DND-41 (cell line): ENCODE data around the gene GRID1.

Source experiments
- CTCF ChIP-seq: IDR thresholded peaks from 2 replicates; pipeline ENCODE4 v1.5.1; 2012; ENCODE audit warnings: borderline replicate concordance, low read length, moderate library complexity, mild to moderate bottlenecking; ENCODE audit not compliant: poor library complexity, severe bottlenecking; ENCODE audit errors: extremely low read depth
- EZH2 ChIP-seq: IDR thresholded peaks from 3 replicates; pipeline ENCODE4 v1.6.1; 2012; ENCODE audit warnings: borderline replicate concordance, low read depth, mild to moderate bottlenecking, moderate library complexity, low read length, inconsistent platforms; ENCODE audit not compliant: severe bottlenecking

- TF ChIP-seq CTCF = no peak
- TF ChIP-seq EZH2 = no peak
These were observed 160.4 kb downstream of the GRID1 start for GRCh38 chr10:86206240-86206579.
